NOMO-1 treated with dmso at 0.1 percent for 144 hours (cell line): ENCODE measurements around the gene GARIN3.

Experiments used
- DNase-seq: peaks from one replicate; lab custom pipeline; 2025; ENCODE audit not compliant: unreplicated experiment; lab: John Stamatoyannopoulos, UW

Gene GARIN3

DNA sequence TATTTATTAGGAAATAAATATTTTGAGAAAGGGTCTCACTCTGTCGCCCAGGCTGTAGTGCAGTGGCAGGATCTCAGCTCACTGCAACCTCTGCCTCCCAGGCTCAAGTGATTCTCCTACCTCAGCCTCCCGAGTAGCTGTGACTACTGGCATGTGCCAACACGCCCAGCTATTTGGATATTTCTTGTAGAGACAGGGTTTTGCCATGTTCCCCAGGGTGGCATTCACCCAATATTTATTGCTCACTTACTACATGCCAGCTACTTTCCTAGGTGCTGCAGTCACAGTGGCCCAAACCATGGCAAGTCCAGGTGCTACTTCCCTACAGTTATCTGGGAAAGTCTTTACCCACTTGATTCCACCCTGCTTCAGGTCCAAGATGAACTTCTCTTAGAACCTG is 15.1 kb downstream of the GARIN3 start:
- DNase-seq, result no peak

DNA sequence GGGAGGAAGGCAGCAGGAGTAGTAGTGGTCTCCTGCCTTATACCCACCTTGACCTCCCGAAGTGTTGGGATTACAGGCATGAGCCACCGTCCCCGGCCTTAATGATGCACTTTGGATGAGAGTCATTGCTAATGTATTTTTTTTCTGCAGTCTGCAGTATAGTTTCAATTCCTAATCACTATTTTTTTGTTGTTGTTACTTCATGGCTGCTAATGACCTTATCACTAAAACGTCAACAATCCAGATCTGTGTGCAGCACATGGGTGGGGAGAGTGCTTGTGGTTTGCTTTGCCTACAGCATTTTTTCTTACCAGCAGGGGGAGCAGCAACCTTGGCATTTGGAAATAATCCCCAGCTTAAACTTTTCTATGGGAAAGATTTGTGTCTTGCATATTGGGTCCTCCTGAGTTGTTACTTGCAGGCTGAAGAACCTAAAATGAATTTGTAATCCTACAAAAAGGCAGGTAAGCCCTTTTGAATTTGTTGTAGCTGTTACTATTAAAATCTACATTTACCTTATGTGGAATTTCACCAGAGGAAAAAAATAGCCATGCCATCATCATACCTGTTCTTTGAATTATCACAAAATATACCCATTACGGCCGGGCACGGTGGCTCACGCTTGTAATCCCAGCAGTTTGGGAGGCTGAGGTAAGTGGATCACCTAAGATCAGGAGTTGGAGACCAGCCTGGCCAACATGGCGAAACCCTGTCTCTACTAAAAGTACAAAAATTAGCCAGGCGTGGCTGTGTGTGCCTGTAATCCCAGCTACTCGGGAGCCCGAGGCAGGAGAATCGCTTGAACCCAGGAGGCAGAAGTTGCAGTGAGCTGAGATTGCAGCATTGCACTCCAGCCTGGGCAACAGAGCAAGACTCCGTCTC is 17.1 kb downstream of the GARIN3 start:
- peak; percentile 16 for DNase-seq

DNA sequence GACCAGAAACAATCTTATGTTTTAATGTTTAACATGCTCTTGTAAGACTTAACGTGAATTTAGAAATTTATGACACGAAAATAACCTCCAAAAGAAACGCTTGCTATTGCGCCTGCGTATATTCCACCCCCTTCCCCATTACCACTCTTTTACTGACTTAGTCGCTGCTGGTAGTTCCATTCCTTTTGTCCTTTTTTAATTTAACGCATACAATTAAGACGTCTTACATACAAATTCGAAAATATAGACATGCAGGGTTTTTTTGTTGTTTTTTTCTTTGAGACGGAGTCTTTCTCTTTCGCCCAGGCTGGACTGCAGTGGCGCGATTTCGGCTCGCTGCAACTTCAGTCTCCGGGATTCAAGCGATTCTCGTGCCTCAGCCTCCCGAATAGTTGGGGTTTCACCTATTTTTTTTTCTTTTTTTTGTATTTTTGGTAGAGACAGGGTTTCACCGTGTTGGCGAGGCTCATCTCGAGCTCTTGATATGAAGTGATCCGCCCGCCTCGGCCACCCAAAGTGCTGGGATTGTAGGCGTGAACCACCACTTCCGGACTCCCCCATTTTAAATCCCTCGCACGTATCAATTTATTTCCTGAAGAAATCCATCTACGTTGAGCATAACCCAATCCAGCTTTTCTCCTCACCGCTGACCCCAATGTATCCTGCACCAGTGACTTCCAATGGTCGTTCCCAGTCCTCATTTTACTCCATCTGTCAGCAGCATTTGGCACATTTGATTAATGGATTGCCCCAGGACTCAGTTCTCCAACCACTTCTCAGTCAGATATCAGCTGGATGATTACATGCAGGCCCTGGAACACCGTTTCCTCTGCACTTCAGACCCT is 22.7 kb downstream of the GARIN3 start:
- peak; percentile 52 for DNase-seq

DNA sequence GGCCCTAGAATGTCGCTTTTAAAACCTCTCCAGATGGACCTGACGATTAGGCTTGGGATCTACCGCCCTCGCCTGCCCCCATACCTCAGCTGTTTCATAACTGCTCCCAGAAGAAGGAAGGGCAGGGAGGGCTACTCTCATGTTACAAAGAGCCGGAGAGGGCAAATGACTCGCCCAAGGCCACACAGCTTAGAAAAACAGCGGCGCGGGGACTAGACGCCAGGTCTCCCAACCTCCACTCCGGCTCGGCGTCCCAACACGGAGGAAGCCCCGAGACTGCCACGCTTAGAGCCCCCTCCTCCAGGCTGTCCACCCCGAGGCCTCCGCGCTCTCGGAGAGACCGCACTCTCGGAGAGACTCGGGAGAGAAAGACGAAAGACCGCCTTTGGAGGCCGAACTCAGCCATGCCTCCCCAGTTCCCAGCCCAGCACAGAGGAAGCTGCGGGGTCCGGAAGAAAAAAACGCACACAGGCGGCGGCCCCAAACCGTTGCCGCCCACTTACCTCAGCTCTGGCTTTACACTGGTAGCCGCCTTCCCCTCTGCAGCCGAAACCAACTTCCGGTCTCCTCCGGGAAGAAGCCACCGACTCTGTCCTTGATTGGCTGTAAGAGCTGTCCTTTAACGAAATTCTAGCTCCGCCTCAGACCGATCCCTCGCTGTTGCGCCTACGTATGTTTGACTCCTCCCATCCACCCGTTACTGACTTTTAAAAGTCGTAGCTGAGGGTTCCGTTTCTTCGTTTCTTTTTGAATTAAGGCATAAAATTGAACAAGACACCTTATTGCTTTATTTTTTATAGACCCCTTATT is 23.5 kb downstream of the GARIN3 start, which contains the start of gene MED7:
TSS of gene MED7 (minus strand) at position 549 of the 810 bp plus-strand sequence. CDS start 3,434 bp downstream, outside the sequence.
- DNase-seq, result peak; percentile 98

DNA sequence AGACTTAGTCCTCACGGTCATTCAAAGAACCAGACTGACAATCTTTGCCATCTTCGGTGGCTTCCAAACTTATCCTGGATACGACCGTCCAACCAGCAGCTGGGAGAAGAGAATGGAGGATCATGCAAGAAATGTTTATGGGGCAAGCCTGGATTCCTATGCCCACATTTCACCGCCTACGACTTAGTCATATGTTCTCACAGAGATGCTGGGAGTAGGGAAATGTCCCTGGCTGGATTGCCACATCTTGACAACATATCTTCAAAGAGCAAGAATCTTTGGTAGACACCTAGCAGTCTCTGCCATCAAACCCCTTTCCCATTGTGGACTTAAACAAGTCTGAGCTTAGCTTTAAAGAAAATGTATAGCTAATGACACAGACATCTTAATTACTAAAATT is 28.4 kb downstream of the GARIN3 start:
- DNase-seq, result no peak

DNA sequence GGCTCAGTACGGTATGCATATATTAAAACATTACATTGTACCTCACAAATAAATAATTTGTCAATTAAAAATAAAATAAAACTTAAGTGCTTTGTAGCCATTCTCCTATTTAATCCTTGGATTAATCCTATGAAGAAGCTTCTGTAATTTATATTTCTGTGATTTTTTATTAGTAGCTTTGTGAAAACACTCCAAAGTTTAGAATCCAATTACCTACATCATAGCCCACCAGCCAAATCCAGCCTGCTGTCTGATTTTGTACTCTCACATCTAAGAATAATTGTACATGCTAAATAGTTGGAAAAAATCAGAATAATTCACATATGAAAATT is 33.8 kb downstream of the GARIN3 start:
- no peak for DNase-seq

DNA sequence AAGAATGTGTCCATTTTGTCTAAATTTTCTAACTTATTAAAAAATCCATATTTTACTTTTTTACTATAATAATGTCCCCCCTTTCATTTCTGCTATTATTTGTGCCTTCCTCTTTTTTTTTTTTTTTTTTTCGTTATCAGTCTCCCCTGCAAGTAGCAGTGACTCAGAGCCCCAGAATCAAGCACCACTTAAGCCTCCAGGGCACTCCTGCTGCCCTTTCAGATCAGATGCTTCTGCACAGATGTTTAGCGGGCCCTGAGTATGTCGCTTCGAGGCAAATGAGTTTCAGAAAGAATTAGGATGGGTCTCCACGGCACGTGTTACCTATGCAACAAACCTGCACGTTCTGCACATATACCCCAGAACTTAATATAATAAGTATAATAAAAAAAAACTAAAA is 35.1 kb downstream of the GARIN3 start:
- DNase-seq, result peak; percentile 47

DNA sequence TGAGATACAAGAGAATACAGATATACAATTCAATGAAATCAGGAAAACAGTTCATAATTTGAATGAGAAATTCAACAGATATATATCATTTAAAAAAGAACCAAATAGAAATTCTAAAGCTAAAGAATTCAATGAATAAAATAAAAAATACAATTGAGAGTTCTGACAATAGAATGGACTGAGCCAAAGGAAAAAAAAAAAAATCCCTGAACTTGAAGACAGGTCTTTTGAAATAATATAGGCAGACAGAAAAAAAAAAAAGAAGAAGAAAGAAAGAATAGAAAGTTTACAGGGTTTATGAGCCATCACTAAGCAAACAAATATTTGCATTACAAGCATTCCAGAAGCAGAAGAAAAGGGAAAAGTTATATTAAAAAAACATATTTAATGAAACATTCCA is 44.4 kb downstream of the GARIN3 start:
- DNase-seq, result no peak

DNA sequence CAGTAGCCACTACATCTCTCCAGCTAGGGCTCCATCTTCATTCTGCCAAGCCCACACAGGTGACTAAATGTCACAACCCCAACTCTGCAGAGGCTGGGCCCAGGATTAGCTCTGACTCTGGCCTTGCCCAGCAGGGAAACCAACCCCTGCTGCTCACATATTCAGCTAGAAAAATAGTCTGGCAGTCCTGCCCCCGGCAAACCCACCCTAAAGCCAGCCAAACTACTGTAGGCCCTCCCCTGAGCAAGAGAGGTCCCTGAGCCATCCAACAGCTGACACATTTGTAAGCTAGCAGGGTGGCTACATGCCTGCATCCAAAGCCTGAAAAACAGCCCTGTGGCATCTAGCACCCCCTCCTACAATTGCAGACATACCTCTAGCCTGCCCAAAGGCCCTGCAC is 46.0 kb downstream of the GARIN3 start:
- no peak for DNase-seq

DNA sequence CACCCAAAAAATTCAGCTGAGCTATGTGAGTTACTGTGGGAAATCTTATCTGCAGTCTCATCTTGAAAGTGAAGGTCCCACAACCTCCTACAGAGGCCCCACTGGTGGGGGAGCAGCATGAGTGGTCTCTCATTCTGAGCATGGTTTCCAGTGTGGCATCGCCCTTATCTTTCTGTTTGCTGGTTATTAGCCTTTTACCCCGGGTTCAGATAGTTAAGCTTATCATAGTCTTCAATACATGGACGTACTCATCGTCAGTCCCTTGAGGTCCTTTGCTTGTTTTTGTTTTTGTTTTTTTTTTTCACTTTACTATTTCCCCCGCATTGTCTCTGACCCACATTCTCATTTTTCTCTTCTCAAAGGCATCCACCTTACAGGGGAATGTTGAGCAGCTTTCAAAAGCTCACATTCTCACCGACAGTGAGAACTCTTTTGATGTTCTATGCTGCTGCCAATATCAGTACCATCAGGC is 49.5 kb downstream of the GARIN3 start:
- no peak for DNase-seq

DNA sequence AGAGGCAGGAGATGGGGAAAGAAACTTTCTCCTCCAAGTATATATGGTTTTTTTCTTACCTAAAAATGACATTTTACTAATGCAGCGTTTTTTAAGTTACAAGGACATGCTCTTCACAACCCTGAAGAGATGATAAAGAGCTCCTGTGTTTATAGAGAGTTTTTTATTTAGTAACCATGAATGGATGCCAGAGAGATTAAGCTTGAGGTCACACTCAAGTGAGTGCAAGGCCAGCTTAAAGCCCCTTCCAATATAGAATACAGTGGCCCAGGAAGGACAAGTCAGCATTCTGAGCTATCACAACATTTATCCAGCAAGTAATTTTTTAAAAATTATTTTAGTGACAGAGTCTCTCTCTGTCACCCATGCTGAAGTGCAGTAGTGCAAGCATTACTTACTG is 50.6 kb downstream of the GARIN3 start:
- no peak for DNase-seq

DNA sequence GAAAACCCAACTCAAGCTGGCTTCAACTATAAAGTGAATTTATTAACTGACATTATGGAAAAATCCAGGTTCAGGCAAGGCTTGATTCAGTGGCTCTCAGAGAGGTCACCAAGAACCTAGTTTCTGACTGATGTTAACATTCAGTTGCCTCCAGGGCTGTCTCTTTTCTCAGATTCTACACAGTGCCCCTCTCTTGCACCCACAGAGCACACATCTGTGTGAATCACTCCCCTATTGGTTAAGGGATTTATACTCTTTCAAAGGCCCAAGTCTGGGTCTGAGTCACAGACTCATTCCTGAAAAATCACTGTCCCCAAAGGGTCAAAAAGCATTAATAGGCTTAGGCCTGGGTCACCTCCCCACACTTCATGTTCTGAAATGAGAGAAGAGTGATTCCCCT is 51.1 kb downstream of the GARIN3 start:
- DNase-seq, result no peak

DNA sequence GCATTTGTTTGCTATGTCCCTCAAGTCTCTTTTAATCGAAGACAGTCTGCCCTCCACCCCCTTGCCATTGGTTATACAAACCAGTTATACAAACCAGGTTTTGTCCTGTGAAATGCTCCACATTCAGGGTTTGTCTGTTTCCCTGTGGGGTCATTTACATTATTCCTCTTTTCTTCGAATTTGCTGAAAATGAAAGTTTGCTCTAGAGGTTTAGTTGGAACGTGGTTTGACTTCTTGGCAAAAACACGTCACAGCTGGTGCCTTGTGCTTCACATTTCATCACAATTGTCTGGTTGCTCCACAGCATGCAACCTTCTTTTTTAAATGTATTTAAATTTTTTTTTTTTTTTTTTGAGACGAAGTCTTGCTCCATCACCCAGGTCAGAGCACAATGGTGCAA is 53.1 kb downstream of the GARIN3 start:
- no peak for DNase-seq
